SK-N-SH treated with all-trans-retinoic acid at 6 μM for 48 hours (cell line): ENCODE measurements around the gene VPS51.

Experiments used
- RARB ChIP-seq: fragments of 250-450 bp; sonication (Bioruptor Pico); IDR thresholded peaks from 2 replicates; pipeline ENCODE4 v1.8.0; 2021; ENCODE audit warnings: mild to moderate bottlenecking, moderate library complexity
- TCF4 ChIP-seq: fragments of 250-450 bp; sonication (Bioruptor Pico); IDR thresholded peaks from 2 replicates; pipeline ENCODE4 v1.8.0; 2021; ENCODE audit warnings: mild to moderate bottlenecking, moderate library complexity, borderline replicate concordance
- ZNF565 ChIP-seq: fragments of 450-650 bp; formaldehyde crosslinking; conservative IDR thresholded peaks from 2 replicates; pipeline ENCODE4 v1.5.0; 2020; ENCODE audit warnings: low read depth, mild to moderate bottlenecking, moderate library complexity
- TF ChIP-seq, protein P1 (sequence below): fragments of 250-450 bp; sonication (Bioruptor Pico); IDR thresholded peaks from 2 replicates; pipeline ENCODE4 v1.5.0; 2020; ENCODE audit warnings: mild to moderate bottlenecking, moderate library complexity
- TF ChIP-seq, protein P2 (sequence below): fragments of 250-450 bp; sonication (Bioruptor Pico); IDR thresholded peaks from 2 replicates; pipeline ENCODE4 v1.5.1; 2020; ENCODE audit warnings: low read depth, mild to moderate bottlenecking, moderate library complexity

GRCh38 chr11:65107751-65108468 is 11.9 kb downstream of the VPS51 start:
- TF ChIP-seq TCF4 (CRISPR knock-in tag): no peak
- TF ChIP-seq, protein P1, sequence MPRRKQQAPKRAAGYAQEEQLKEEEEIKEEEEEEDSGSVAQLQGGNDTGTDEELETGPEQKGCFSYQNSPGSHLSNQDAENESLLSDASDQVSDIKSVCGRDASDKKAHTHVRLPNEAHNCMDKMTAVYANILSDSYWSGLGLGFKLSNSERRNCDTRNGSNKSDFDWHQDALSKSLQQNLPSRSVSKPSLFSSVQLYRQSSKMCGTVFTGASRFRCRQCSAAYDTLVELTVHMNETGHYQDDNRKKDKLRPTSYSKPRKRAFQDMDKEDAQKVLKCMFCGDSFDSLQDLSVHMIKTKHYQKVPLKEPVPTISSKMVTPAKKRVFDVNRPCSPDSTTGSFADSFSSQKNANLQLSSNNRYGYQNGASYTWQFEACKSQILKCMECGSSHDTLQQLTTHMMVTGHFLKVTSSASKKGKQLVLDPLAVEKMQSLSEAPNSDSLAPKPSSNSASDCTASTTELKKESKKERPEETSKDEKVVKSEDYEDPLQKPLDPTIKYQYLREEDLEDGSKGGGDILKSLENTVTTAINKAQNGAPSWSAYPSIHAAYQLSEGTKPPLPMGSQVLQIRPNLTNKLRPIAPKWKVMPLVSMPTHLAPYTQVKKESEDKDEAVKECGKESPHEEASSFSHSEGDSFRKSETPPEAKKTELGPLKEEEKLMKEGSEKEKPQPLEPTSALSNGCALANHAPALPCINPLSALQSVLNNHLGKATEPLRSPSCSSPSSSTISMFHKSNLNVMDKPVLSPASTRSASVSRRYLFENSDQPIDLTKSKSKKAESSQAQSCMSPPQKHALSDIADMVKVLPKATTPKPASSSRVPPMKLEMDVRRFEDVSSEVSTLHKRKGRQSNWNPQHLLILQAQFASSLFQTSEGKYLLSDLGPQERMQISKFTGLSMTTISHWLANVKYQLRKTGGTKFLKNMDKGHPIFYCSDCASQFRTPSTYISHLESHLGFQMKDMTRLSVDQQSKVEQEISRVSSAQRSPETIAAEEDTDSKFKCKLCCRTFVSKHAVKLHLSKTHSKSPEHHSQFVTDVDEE (CRISPR knock-in tag): no peak
- TF ChIP-seq, protein P2, sequence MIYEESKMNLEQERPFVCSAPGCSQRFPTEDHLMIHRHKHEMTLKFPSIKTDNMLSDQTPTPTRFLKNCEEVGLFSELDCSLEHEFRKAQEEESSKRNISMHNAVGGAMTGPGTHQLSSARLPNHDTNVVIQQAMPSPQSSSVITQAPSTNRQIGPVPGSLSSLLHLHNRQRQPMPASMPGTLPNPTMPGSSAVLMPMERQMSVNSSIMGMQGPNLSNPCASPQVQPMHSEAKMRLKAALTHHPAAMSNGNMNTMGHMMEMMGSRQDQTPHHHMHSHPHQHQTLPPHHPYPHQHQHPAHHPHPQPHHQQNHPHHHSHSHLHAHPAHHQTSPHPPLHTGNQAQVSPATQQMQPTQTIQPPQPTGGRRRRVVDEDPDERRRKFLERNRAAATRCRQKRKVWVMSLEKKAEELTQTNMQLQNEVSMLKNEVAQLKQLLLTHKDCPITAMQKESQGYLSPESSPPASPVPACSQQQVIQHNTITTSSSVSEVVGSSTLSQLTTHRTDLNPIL (CRISPR knock-in tag): no peak
- no peak for TF ChIP-seq ZNF565 (CRISPR knock-in tag)
- no peak for TF ChIP-seq RARB
